PC-9 (cell line): Measurements from ENCODE around the gene OPHN1. TPM values are rescaled to one million over a fixed set of nuclear protein-coding genes. Genes with fewer than 3 reads are reported as not detected.

ENCODE experiments used
- BruUV-seq: library from RNA; stranded (reverse); fragments of 400-500 nt; replicated peaks from 2 replicates; lab custom pipeline; 2021; lab: Mats Ljungman, UMichigan
- CTCF ChIA-PET: fragments of 300-600 bp; sonication (Branson Sonifier 250); formaldehyde crosslinking; loops from one replicate; lab custom pipeline; 2022; ENCODE audit warnings: antibody characterized with exemption; lab: Charles Lee
- POLR2A ChIA-PET: fragments of 300-600 bp; sonication (Branson Sonifier 250); formaldehyde crosslinking; loops from one replicate; lab custom pipeline; 2022; ENCODE audit warnings: antibody characterized with exemption; ENCODE audit not compliant: unreplicated experiment; lab: Charles Lee
- DNase-seq, 2 experiments: peaks; one replicate each; pipeline versions ENCODE4 v3.0.0 to v3.0.0-alpha.2; 2015 to 2022; ENCODE audit warnings: mixed read lengths in 1 of 2
- H2AFZ ChIP-seq: fragments of 200-600 bp; sonication (generic); 2 replicates; pipeline ENCODE4 v1.8.1; 2017; ENCODE audit warnings: antibody characterized with exemption
- H3F3A ChIP-seq: fragments of 200-600 bp; sonication (generic); 2 replicates; pipeline ENCODE4 v1.8.1; 2017; ENCODE audit warnings: antibody characterized with exemption, mild to moderate bottlenecking, low read depth; ENCODE audit not compliant: insufficient read depth
- H3K27ac ChIP-seq: fragments of 200-600 bp; sonication (generic); 2 replicates; pipeline ENCODE4 v1.6.1; 2016; ENCODE audit warnings: mixed run types
- H3K27me3 ChIP-seq: fragments of 200-600 bp; sonication (generic); 2 replicates; pipeline ENCODE4 v1.6.1; 2016; ENCODE audit warnings: low read depth, mixed run types; ENCODE audit not compliant: insufficient read depth
- H3K36me3 ChIP-seq: fragments of 200-600 bp; sonication (generic); 2 replicates; pipeline ENCODE4 v1.6.1; 2016; ENCODE audit warnings: low read depth, mixed run types
- H3K4me1 ChIP-seq: fragments of 200-600 bp; sonication (generic); replicated peaks from 2 replicates; pipeline ENCODE4 v1.6.1; 2016; ENCODE audit warnings: mixed run types; ENCODE audit not compliant: insufficient read depth
- H3K4me2 ChIP-seq: fragments of 200-600 bp; sonication (generic); 2 replicates; pipeline ENCODE4 v1.6.1; 2017; ENCODE audit warnings: mixed run types
- H3K4me3 ChIP-seq: fragments of 200-600 bp; sonication (generic); 2 replicates; pipeline ENCODE4 v1.6.1; 2016; ENCODE audit warnings: mixed run types
- H3K79me2 ChIP-seq: fragments of 200-600 bp; sonication (generic); 2 replicates; pipeline ENCODE4 v1.6.1; 2017; ENCODE audit warnings: low read depth, mixed run types
- H3K9me2 ChIP-seq: fragments of 200-600 bp; sonication (generic); 2 replicates; pipeline ENCODE4 v1.8.1; 2017; ENCODE audit warnings: mild to moderate bottlenecking; ENCODE audit not compliant: insufficient read depth
- H3K9me3 ChIP-seq: fragments of 200-600 bp; sonication (generic); 2 replicates; pipeline ENCODE4 v1.8.1; 2016; ENCODE audit warnings: low read depth; ENCODE audit not compliant: insufficient read depth
- H4K20me1 ChIP-seq: fragments of 200-600 bp; sonication (generic); 2 replicates; pipeline ENCODE4 v1.8.1; 2017; ENCODE audit not compliant: insufficient read depth
- CTCF ChIP-seq: fragments of 200-600 bp; sonication (generic); conservative IDR thresholded peaks from 2 replicates; pipeline ENCODE4 v1.6.1; 2017; ENCODE audit warnings: mixed run types, antibody characterized with exemption, mild to moderate bottlenecking, moderate library complexity
- EZH2 ChIP-seq: fragments of 200-600 bp; sonication (generic); IDR thresholded peaks from 2 replicates; pipeline ENCODE4 v1.8.0; 2017; ENCODE audit warnings: antibody characterized with exemption, low read depth
- intact Hi-C: fragments of 100-400 bp; cut with micrococcal nuclease; formaldehyde crosslinking; loops from one replicate; pipeline ENCODE4 v1.10.0; 2022; ENCODE audit not compliant: unreplicated experiment
- total RNA-seq: library from RNA; stranded (reverse); gene quantifications from 2 replicates; pipeline ENCODE4 v1.2.3, GENCODE V29; 2021

Gene OPHN1
- total RNA-seq, 1 experiment from 2014 or later = 9.3 TPM

- Histone ChIP-seq H3K4me2 (no peak overlapping the region), H3K27me3 (no peaks in the 10 kb centered on the region), H3K9me2 (no peaks in the 10 kb centered on the region), H3K79me2 (no peaks in the 10 kb centered on the region), H3K4me3 (no peak overlapping the region), H2AFZ (no peak overlapping the region), H3K4me1 (peaks cover 12% of the 10 kb centered on the region; the same call in 1 of the 2 replicates), H3K36me3 (no peaks in the 10 kb centered on the region), H3F3A (no peaks in the 10 kb centered on the region), H3K9me3 (no peaks in the 10 kb centered on the region), H4K20me1 (no peaks in the 10 kb centered on the region), H3K27ac (no peak overlapping the region)
- ChIA-PET POLR2A (no interaction called here), CTCF (no interaction called here)
- no peak for DNase-seq
- intact Hi-C loops = no loop called here
- no peak for TF ChIP-seq CTCF
- no peak for TF ChIP-seq EZH2
- no TSS peak for BruUV-seq
Observed at GRCh38 chrX:68455151-68455510, 21.8 kb upstream of the OPHN1 start.

GRCh38 chrX:68454476-68455150 lies 21.3 kb upstream of the OPHN1 start:
- H3K4me2 ChIP-seq = peak overlapping the region; percentile 5
- H3K79me2 ChIP-seq = no peaks in the 10 kb centered on the region
- intact Hi-C loops = no loop called here
- POLR2A ChIA-PET = no interaction called here
- H3F3A ChIP-seq = no peaks in the 10 kb centered on the region
- H3K4me1 ChIP-seq = peaks cover 12% of the 10 kb centered on the region; the same call in 1 of the 2 replicates
- H3K4me3 ChIP-seq = no peak overlapping the region
- no peaks in the 10 kb centered on the region for H3K9me3 ChIP-seq
- no peaks in the 10 kb centered on the region for H4K20me1 ChIP-seq
- peak in 1 of 2 experiments; percentile 39 for DNase-seq
- CTCF ChIA-PET = no interaction called here
- H3K36me3 ChIP-seq = no peaks in the 10 kb centered on the region
- no peak overlapping the region for H2AFZ ChIP-seq
- H3K27me3 ChIP-seq = no peaks in the 10 kb centered on the region
- no peaks in the 10 kb centered on the region for H3K9me2 ChIP-seq
- TF ChIP-seq CTCF (no peak), EZH2 (no peak)
- no TSS peak for BruUV-seq
- 0 out of 2 replicates have a peak overlapping the region, but pooled peaks have one; percentile 17 for H3K27ac ChIP-seq

GRCh38 chrX:68451720-68452119 lies 18.4 kb upstream of the OPHN1 start:
- intact Hi-C loops = no loop called here
- no peak for DNase-seq
- BruUV-seq = no TSS peak

More at GRCh38 chrX:68451720-68452119, 18.4 kb upstream of the OPHN1 start:
- ChIA-PET POLR2A (no interaction called here), CTCF (no interaction called here)
- no peak for TF ChIP-seq EZH2
- no peak for TF ChIP-seq CTCF
- no peak overlapping the region for H3K4me2 ChIP-seq
- peaks cover 12% of the 10 kb centered on the region; the same call in 1 of the 2 replicates for H3K4me1 ChIP-seq
- no peaks in the 10 kb centered on the region for H3K27me3 ChIP-seq
- no peaks in the 10 kb centered on the region for H3K36me3 ChIP-seq
- no peak overlapping the region for H2AFZ ChIP-seq
- H3K9me2 ChIP-seq = no peaks in the 10 kb centered on the region
- H3F3A ChIP-seq = no peaks in the 10 kb centered on the region
- no peak overlapping the region for H3K27ac ChIP-seq
- no peaks in the 10 kb centered on the region for H3K79me2 ChIP-seq
- no peaks in the 10 kb centered on the region for H3K9me3 ChIP-seq
- H4K20me1 ChIP-seq = no peaks in the 10 kb centered on the region
- H3K4me3 ChIP-seq = no peak overlapping the region
